ENCODE measurements around the gene DGKQ.

GRCh38 chr4:952881-953573 is 20.3 kb downstream of the DGKQ start:
- TF ChIP-seq PATZ1 (CRISPR knock-in tag; IDR thresholded peaks at IDR 0.05; ENCODE audit: borderline replicate concordance) (no peak), OSR1 (CRISPR knock-in tag; IDR thresholded peaks at IDR 0.05) (no peak), ZNF565 (CRISPR knock-in tag; conservative IDR thresholded peaks at IDR 0.05; ENCODE audit: low read depth) (no peak), SNAI2 (CRISPR knock-in tag; IDR thresholded peaks at IDR 0.05) (no peak), CSDC2 (CRISPR knock-in tag; IDR thresholded peaks at IDR 0.05) (no peak), ZNF70 (CRISPR knock-in tag; IDR thresholded peaks at IDR 0.05) (no peak)
